NCI-H748 (cell line): ENCODE results near the gene DNAJC1.

ENCODE experiments used
- DNase-seq: peaks from one replicate; lab custom pipeline; 2025; ENCODE audit not compliant: unreplicated experiment; lab: John Stamatoyannopoulos, UW

The DNAJC1 gene

GRCh38 chr10:21961847-21962246 lies 41.7 kb downstream of the DNAJC1 start:
- no peak for DNase-seq

- DNase-seq, result no peak
Measured at GRCh38 chr10:21959998-21960397, 43.5 kb downstream of the DNAJC1 start.

GRCh38 chr10:21954690-21955089 lies 48.8 kb downstream of the DNAJC1 start:
- DNase-seq, result no peak

- DNase-seq, result no peak
Measured at GRCh38 chr10:21954132-21954531, 49.4 kb downstream of the DNAJC1 start.

- peak; percentile 56 for DNase-seq
Measured at GRCh38 chr10:21953585-21954057, 49.9 kb downstream of the DNAJC1 start.

GRCh38 chr10:21950566-21950965 lies 53.0 kb downstream of the DNAJC1 start:
- no peak for DNase-seq

GRCh38 chr10:21946946-21947345 lies 56.6 kb downstream of the DNAJC1 start:
- no peak for DNase-seq

- no peak for DNase-seq
Measured at GRCh38 chr10:21944727-21945386, 58.7 kb downstream of the DNAJC1 start.

- no peak for DNase-seq
Measured at GRCh38 chr10:21943633-21944265, 59.8 kb downstream of the DNAJC1 start.

- DNase-seq, result no peak
Measured at GRCh38 chr10:21935439-21936023, 68.0 kb downstream of the DNAJC1 start.

GRCh38 chr10:21934307-21934706 lies 69.2 kb downstream of the DNAJC1 start:
- no peak for DNase-seq

GRCh38 chr10:21929070-21929469 lies 74.5 kb downstream of the DNAJC1 start:
- DNase-seq, result no peak

GRCh38 chr10:21927631-21928353 lies 75.7 kb downstream of the DNAJC1 start:
- no peak for DNase-seq

GRCh38 chr10:21926949-21927348 lies 76.6 kb downstream of the DNAJC1 start:
- DNase-seq, result no peak

GRCh38 chr10:21926358-21926925 lies 77.1 kb downstream of the DNAJC1 start:
- DNase-seq, result no peak

GRCh38 chr10:21925851-21926250 lies 77.7 kb downstream of the DNAJC1 start:
- DNase-seq, result no peak

- no peak for DNase-seq
Measured at GRCh38 chr10:21924511-21924910, 79.0 kb downstream of the DNAJC1 start.

GRCh38 chr10:21920633-21921032 lies 82.9 kb downstream of the DNAJC1 start:
- DNase-seq, result no peak

GRCh38 chr10:21919906-21920305 lies 83.6 kb downstream of the DNAJC1 start:
- peak; percentile 0 for DNase-seq

GRCh38 chr10:21919117-21919516 lies 84.4 kb downstream of the DNAJC1 start:
- no peak for DNase-seq

GRCh38 chr10:21912625-21913024 lies 90.9 kb downstream of the DNAJC1 start:
- no peak for DNase-seq
